OCI-LY1 (cell line): Measurements from ENCODE around the gene ZP2.

Experiments used
- H2AFZ ChIP-seq: fragments of 200-600 bp; sonication (generic), shearing (Covaris generic); 2 replicates; pipeline ENCODE4 v1.6.0; 2014; ENCODE audit warnings: antibody characterized with exemption, mild to moderate bottlenecking, low read length
- H3F3A ChIP-seq: fragments of 200-600 bp; sonication (generic), shearing (Covaris generic); 2 replicates; pipeline ENCODE4 v1.6.0; 2014; ENCODE audit warnings: mild to moderate bottlenecking, antibody characterized with exemption, low read length, moderate library complexity; ENCODE audit not compliant: insufficient read depth
- H3K27ac ChIP-seq: fragments of 200-600 bp; sonication (generic); 2 replicates; pipeline ENCODE4 v1.5.1; 2014; ENCODE audit warnings: low read length, mixed run types, mild to moderate bottlenecking, low read depth; ENCODE audit not compliant: poor library complexity, severe bottlenecking
- H3K27me3 ChIP-seq: fragments of 200-600 bp; sonication (generic); 2 replicates; pipeline ENCODE4 v1.6.0; 2014; ENCODE audit warnings: antibody characterized with exemption, mild to moderate bottlenecking, low read length, moderate library complexity; ENCODE audit not compliant: insufficient read depth
- H3K36me3 ChIP-seq: fragments of 200-600 bp; sonication (generic); 2 replicates; pipeline ENCODE4 v1.6.1; 2014; ENCODE audit warnings: mild to moderate bottlenecking, antibody characterized with exemption, low read length, moderate library complexity, mixed read lengths; ENCODE audit not compliant: insufficient read depth
- H3K4me1 ChIP-seq: fragments of 200-600 bp; sonication (generic); 2 replicates; pipeline ENCODE4 v1.5.1; 2014; ENCODE audit warnings: mild to moderate bottlenecking, low read length, moderate library complexity; ENCODE audit not compliant: insufficient read depth, severe bottlenecking
- H3K4me2 ChIP-seq: fragments of 200-600 bp; sonication (generic), shearing (Covaris generic); 2 replicates; pipeline ENCODE4 v1.6.1; 2014; ENCODE audit warnings: low read length
- H3K4me3 ChIP-seq: fragments of 200-600 bp; sonication (generic); 2 replicates; pipeline ENCODE4 v1.5.1; 2014; ENCODE audit warnings: low read length, low read depth, mild to moderate bottlenecking, mixed read lengths; ENCODE audit not compliant: poor library complexity, severe bottlenecking
- H3K79me2 ChIP-seq: fragments of 200-600 bp; shearing (Covaris generic); 2 replicates; pipeline ENCODE4 v1.6.1; 2016; ENCODE audit warnings: mixed run types, low read length, mixed read lengths; ENCODE audit not compliant: insufficient read depth
- H3K9ac ChIP-seq: fragments of 200-600 bp; sonication (generic), shearing (Covaris generic); 2 replicates; pipeline ENCODE4 v1.6.1; 2014; ENCODE audit warnings: mild to moderate bottlenecking, low read length, mixed read lengths
- H3K9me2 ChIP-seq: fragments of 200-600 bp; sonication (generic), shearing (Covaris generic); 2 replicates; pipeline ENCODE4 v1.6.1; 2014; ENCODE audit warnings: low read depth, mild to moderate bottlenecking, low read length, mixed read lengths
- H3K9me3 ChIP-seq: fragments of 200-600 bp; shearing (Covaris generic); 2 replicates; pipeline ENCODE4 v1.6.1; 2014; ENCODE audit warnings: low read length, mixed read lengths
- H4K20me1 ChIP-seq: fragments of 200-600 bp; sonication (generic), shearing (Covaris generic); 2 replicates; pipeline ENCODE4 v1.6.0; 2016; ENCODE audit warnings: mild to moderate bottlenecking, low read length; ENCODE audit not compliant: insufficient read depth
- CTCF ChIP-seq: fragments of 200-600 bp; sonication (generic), shearing (Covaris generic); IDR thresholded peaks from 2 replicates; pipeline ENCODE4 v1.5.1; 2017; ENCODE audit warnings: mild to moderate bottlenecking, antibody characterized with exemption, low read length, moderate library complexity, mixed read lengths
- EZH2 ChIP-seq: fragments of 200-600 bp; sonication (generic), shearing (Covaris generic); IDR thresholded peaks from 2 replicates; pipeline ENCODE4 v1.8.0; 2017; ENCODE audit warnings: borderline replicate concordance, mixed run types, mild to moderate bottlenecking, antibody characterized with exemption, low read length, moderate library complexity, mixed read lengths

Gene ZP2

GRCh38 chr16:21236831-21237230, 25.5 kb upstream of the ZP2 start:
- no peak overlapping the region for H3K9ac ChIP-seq
- no peak overlapping the region for H3K27ac ChIP-seq
- no peaks in the 10 kb centered on the region for H4K20me1 ChIP-seq
- no peak overlapping the region for H2AFZ ChIP-seq
- H3K79me2 ChIP-seq, result no peaks in the 10 kb centered on the region
- H3K9me3 ChIP-seq, result no peaks in the 10 kb centered on the region
- H3K4me2 ChIP-seq, result no peak overlapping the region
- no peak overlapping the region for H3K4me3 ChIP-seq
- H3K9me2 ChIP-seq, result no peaks in the 10 kb centered on the region
- H3K4me1 ChIP-seq, result no peaks in the 10 kb centered on the region
- H3K27me3 ChIP-seq, result no peaks in the 10 kb centered on the region
- no peaks in the 10 kb centered on the region for H3F3A ChIP-seq
- no peaks in the 10 kb centered on the region for H3K36me3 ChIP-seq
- TF ChIP-seq EZH2, result no peak
- no peak for TF ChIP-seq CTCF

GRCh38 chr16:21235199-21235585, 23.8 kb upstream of the ZP2 start:
- Histone ChIP-seq H4K20me1 (no peaks in the 10 kb centered on the region), H2AFZ (no peak overlapping the region), H3K4me2 (no peak overlapping the region), H3K4me1 (no peaks in the 10 kb centered on the region), H3K27ac (no peak overlapping the region), H3K36me3 (no peaks in the 10 kb centered on the region), H3F3A (no peaks in the 10 kb centered on the region), H3K79me2 (no peaks in the 10 kb centered on the region), H3K27me3 (no peaks in the 10 kb centered on the region), H3K9ac (no peak overlapping the region), H3K9me2 (no peaks in the 10 kb centered on the region), H3K4me3 (no peak overlapping the region), H3K9me3 (no peaks in the 10 kb centered on the region)
- TF ChIP-seq CTCF, result no peak
- TF ChIP-seq EZH2, result no peak

- no peaks in the 10 kb centered on the region for H3K36me3 ChIP-seq
- H3K9me2 ChIP-seq, result no peaks in the 10 kb centered on the region
- H3K27me3 ChIP-seq, result no peaks in the 10 kb centered on the region
- no peak within 1 kb of the TSS for H3K4me2 ChIP-seq
- H4K20me1 ChIP-seq, result no peaks in the 10 kb centered on the region
- no peak within 1 kb of the TSS for H2AFZ ChIP-seq
- TF ChIP-seq CTCF, result no peak
- no peak within 1 kb of the TSS for H3K4me3 ChIP-seq
- H3K4me1 ChIP-seq, result no peaks in the 10 kb centered on the region
- no peaks in the 10 kb centered on the region for H3F3A ChIP-seq
- no peak within 1 kb of the TSS for H3K9ac ChIP-seq
- no peaks in the 10 kb centered on the region for H3K79me2 ChIP-seq
- no peaks in the 10 kb centered on the region for H3K9me3 ChIP-seq
- H3K27ac ChIP-seq, result no peak within 1 kb of the TSS
Measured at GRCh38 chr16:21233521-21234150, 22.3 kb upstream of the ZP2 start, which contains the start of gene ANKS4B. Gene ANKS4B, plus strand, starts transcription at chr16:21233699. Its CDS starts 39 bp downstream, at chr16:21233738.
